SK-N-SH (cell line): ENCODE data around the gene NPDC1. TPM values are rescaled to one million over a fixed set of nuclear protein-coding genes. Genes with fewer than 3 reads are reported as not detected.

Source experiments
- CTCF ChIA-PET: fragments of 300-600, 350-600 bp; formaldehyde crosslinking; extraction: SDS; loops from one replicate; lab custom pipeline; 2021; lab: Yijun Ruan, JAX
- POLR2A ChIA-PET: fragments of 350-600 bp; sonication (Branson Sonifier 250); formaldehyde crosslinking; extraction: SDS; loops from one replicate; lab custom pipeline; 2020; ENCODE audit warnings: antibody characterized with exemption, inconsistent platforms; lab: Yijun Ruan, JAX
- DNase-seq: peaks from one replicate; pipeline ENCODE4 v3.0.0; 2012
- H2AFZ ChIP-seq: fragments of 200-600 bp; sonication (generic); 2 replicates; pipeline ENCODE4 v1.8.1; 2016; ENCODE audit warnings: antibody characterized with exemption, mild to moderate bottlenecking, low read depth
- H3F3A ChIP-seq: fragments of 200-600 bp; sonication (generic); replicated peaks from 2 replicates; pipeline ENCODE3; 2016; ENCODE audit warnings: antibody characterized with exemption, mild to moderate bottlenecking; ENCODE audit not compliant: insufficient read depth
- H3K27ac ChIP-seq, 2 experiments: fragments of 200-500 bp in 1 of 2; fragments of 200-600 bp in 1 of 2; sonication (Bioruptor generic) in 1 of 2; sonication (generic), shearing (Covaris generic) in 1 of 2; 2 replicates each; pipeline versions ENCODE4 v1.5.1 to v1.6.1; 2014 to 2016; ENCODE audit warnings: low read depth in 2 of 2, inconsistent platforms in 1 of 2, low read length in 1 of 2, mild to moderate bottlenecking in 1 of 2, mixed read lengths in 1 of 2
- H3K27me3 ChIP-seq: fragments of 200-600 bp; sonication (generic), shearing (Covaris generic); 2 replicates; pipeline ENCODE4 v1.6.1; 2016; ENCODE audit warnings: mixed run types; ENCODE audit not compliant: insufficient read depth
- H3K36me3 ChIP-seq, 2 experiments: fragments of 200-500 bp in 1 of 2; fragments of 200-600 bp in 1 of 2; sonication (Bioruptor generic) in 1 of 2; sonication (generic) in 1 of 2; replicated peaks in 1 of 2; 2 replicates each; pipeline versions ENCODE3 to v1.5.1; 2014 to 2016; ENCODE audit warnings: low read length in 1 of 2, mild to moderate bottlenecking in 1 of 2; ENCODE audit not compliant: insufficient read depth in 2 of 2, control insufficient read depth in 1 of 2
- H3K4me1 ChIP-seq, 2 experiments: fragments of 200-500 bp in 1 of 2; fragments of 200-600 bp in 1 of 2; sonication (Bioruptor generic) in 1 of 2; sonication (generic), shearing (Covaris generic) in 1 of 2; 2 replicates each; pipeline versions ENCODE4 v1.5.1 to v1.6.1; 2014 to 2016; ENCODE audit warnings: low read depth in 1 of 2, low read length in 1 of 2, mixed run types in 1 of 2; ENCODE audit not compliant: insufficient read depth in 2 of 2, control insufficient read depth in 1 of 2
- H3K4me2 ChIP-seq: fragments of 200-600 bp; sonication (generic), shearing (Covaris generic); 2 replicates; pipeline ENCODE4 v1.6.1; 2017; ENCODE audit warnings: mixed run types
- H3K4me3 ChIP-seq, 2 experiments: fragments of 200-500 bp in 1 of 2; fragments of 200-600 bp in 1 of 2; sonication (Bioruptor generic) in 1 of 2; sonication (generic), shearing (Covaris generic) in 1 of 2; 2 replicates each; pipeline versions ENCODE4 v1.5.1 to v1.8.1; 2014 to 2016; ENCODE audit warnings: low read depth in 2 of 2, inconsistent platforms in 1 of 2, low read length in 1 of 2, mild to moderate bottlenecking in 1 of 2, mixed read lengths in 1 of 2, moderate library complexity in 1 of 2
- H3K79me2 ChIP-seq: fragments of 200-600 bp; sonication (generic); 2 replicates; pipeline ENCODE4 v1.8.1; 2017; ENCODE audit warnings: mild to moderate bottlenecking; ENCODE audit not compliant: insufficient read depth
- H3K9ac ChIP-seq: fragments of 200-600 bp; sonication (generic); 2 replicates; pipeline ENCODE4 v1.6.1; 2017; ENCODE audit warnings: mixed run types
- H3K9me2 ChIP-seq: fragments of 200-600 bp; sonication (generic); 2 replicates; pipeline ENCODE4 v1.6.1; 2017; ENCODE audit warnings: mixed run types
- H3K9me3 ChIP-seq: fragments of 200-600 bp; sonication (generic); 2 replicates; pipeline ENCODE4 v1.6.1; 2017; ENCODE audit warnings: mixed run types, mild to moderate bottlenecking, moderate library complexity
- H4K20me1 ChIP-seq: fragments of 200-600 bp; sonication (generic); 2 replicates; pipeline ENCODE4 v1.6.1; 2017; ENCODE audit warnings: mild to moderate bottlenecking, mixed run types; ENCODE audit not compliant: insufficient read depth
- ELF1 ChIP-seq: IDR thresholded peaks from 2 replicates; pipeline ENCODE4 v1.4.0; 2012
- FOXM1 ChIP-seq: IDR thresholded peaks from 2 replicates; pipeline ENCODE4 v1.4.0; 2012; ENCODE audit warnings: low read depth, mild to moderate bottlenecking
- GATA2 ChIP-seq: sonication (generic); formaldehyde crosslinking; IDR thresholded peaks from 2 replicates; pipeline ENCODE4 v1.5.0; 2020; ENCODE audit warnings: mild to moderate bottlenecking, missing genetic modification reagents
- MEF2A ChIP-seq: IDR thresholded peaks from 2 replicates; pipeline ENCODE4 v1.4.0; 2012; ENCODE audit warnings: low read depth, borderline replicate concordance
- POLR2AphosphoS5 ChIP-seq: IDR thresholded peaks from 2 replicates; pipeline ENCODE4 v1.6.1; 2012; ENCODE audit warnings: low read depth, low read length
- RAD21 ChIP-seq: IDR thresholded peaks from 2 replicates; pipeline ENCODE4 v1.6.1; 2012; ENCODE audit warnings: mild to moderate bottlenecking, low read length
- RCOR1 ChIP-seq: fragments of 150-350 bp; IDR thresholded peaks from 2 replicates; pipeline ENCODE4 v1.6.1; 2017; ENCODE audit warnings: antibody characterized with exemption, low read length
- RFX5 ChIP-seq: IDR thresholded peaks from 2 replicates; pipeline ENCODE4 v1.6.1; 2012; ENCODE audit warnings: mild to moderate bottlenecking, improper control_type of control experiment, low read length
- TAF1 ChIP-seq: IDR thresholded peaks from 2 replicates; pipeline ENCODE4 v1.6.1; 2012; ENCODE audit warnings: low read depth, mild to moderate bottlenecking, low read length, moderate library complexity, borderline replicate concordance
- TCF12 ChIP-seq: IDR thresholded peaks from 2 replicates; pipeline ENCODE4 v1.4.0; 2012
- WGBS: methylation state at CpG from one replicate; pipeline ENCODE4 v1.1.6; 2017; ENCODE audit warnings: low lambda C conversion rate; 5-methylcytosine and 5-hydroxymethylcytosine counted together
- polyA plus RNA-seq, 3 experiments: library from polyadenylated mRNA; depleted of rRNA; stranded (reverse); fragments of >200 nt; gene quantifications; 2 replicates each; pipeline ENCODE4 v1.2.3, GENCODE V29; 2012
- TF ChIP-seq, protein P1 (sequence below): fragments of 150-350 bp; IDR thresholded peaks from 2 replicates; pipeline ENCODE4 v1.6.1; 2016; ENCODE audit warnings: mild to moderate bottlenecking, low read depth, low read length

NPDC1 gene
- polyA plus RNA-seq, 1 of the 3 experiments (the other 2 are of a cell fraction): 48.1 TPM

DNA sequence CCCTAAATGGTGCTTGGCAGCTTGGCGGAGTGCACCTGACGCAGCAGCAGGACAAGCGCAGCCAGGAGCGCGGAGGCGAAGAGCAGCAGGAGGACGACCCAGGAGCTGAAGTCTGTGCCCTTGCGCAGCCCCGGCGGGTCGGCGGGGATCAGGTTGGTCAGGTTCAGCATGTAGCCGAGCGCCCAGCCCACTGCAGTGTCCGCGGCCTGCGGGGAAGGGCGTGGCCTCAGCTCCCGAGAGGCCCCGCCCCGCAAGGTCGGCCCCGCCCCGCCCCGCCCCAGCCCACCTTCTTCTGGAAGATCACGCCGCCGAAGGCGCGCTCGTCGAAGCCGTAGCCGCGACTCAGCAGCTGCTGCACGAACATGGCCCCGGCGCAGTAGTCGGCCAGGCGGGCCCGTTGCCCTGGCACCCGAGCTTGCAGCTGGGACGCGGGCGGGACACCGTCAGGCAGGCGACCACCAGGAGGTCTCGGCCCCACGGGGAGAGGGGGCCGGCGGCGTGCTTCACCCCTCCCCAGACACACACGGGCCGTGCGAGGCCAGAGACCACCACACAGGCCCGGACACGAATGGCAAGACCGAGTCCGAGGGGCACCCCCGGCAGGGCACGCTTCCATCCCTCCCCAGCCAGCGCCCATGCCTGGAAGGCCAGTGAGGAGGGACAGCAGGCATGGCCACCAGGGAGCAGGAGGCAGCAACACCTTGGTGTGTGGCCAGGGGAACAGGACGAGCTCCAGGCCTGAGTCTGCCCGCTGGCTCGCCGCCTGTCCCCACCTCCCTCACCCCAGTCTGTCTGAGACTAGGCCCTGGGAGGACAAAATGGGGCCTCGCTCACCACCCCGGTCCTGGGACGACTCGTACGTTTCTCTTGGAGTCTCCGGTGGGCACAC, 2.9 kb upstream of the NPDC1 start:
- WGBS: 53% methylated on average over 14 of the region's 72 CpGs
- POLR2A ChIA-PET: no interaction called here
- Histone ChIP-seq H3K27me3 (0 out of 2 replicates have a peak, but pooled peaks cover 5% of the 10 kb centered on the region), H3K79me2 (no peaks in the 10 kb centered on the region), H3K4me1 (peaks cover 8 to 21% of the 10 kb centered on the region in 2 experiments; a peak in 2 of 4 replicates), H3K9me3 (no peaks in the 10 kb centered on the region), H3K9ac (no peak overlapping the region), H3F3A (peaks cover 3% of the 10 kb centered on the region), H3K4me2 (no peak overlapping the region), H3K9me2 (no peaks in the 10 kb centered on the region), H3K36me3 (no peaks in the 10 kb centered on the region), H4K20me1 (peaks cover 17% of the 10 kb centered on the region), H3K4me3 (no peak overlapping the region), H3K27ac (no peak overlapping the region), H2AFZ (no peak overlapping the region)
- CTCF ChIA-PET: interaction anchor here (0.6 to 19.8 kb wide), 29 partner anchors 8 to 262 kb away, joined by 3 to 803 read pairs (median 4); partner anchors contain the start of genes ABCA2, FUT7, LCN12 and MAN1B1
- TF ChIP-seq ELF1 (no peak), POLR2AphosphoS5 (no peak), TCF12 (no peak), RCOR1 (no peak), GATA2 (CRISPR knock-in tag) (no peak), RFX5 (no peak)
- peak; percentile 68 for DNase-seq

DNA sequence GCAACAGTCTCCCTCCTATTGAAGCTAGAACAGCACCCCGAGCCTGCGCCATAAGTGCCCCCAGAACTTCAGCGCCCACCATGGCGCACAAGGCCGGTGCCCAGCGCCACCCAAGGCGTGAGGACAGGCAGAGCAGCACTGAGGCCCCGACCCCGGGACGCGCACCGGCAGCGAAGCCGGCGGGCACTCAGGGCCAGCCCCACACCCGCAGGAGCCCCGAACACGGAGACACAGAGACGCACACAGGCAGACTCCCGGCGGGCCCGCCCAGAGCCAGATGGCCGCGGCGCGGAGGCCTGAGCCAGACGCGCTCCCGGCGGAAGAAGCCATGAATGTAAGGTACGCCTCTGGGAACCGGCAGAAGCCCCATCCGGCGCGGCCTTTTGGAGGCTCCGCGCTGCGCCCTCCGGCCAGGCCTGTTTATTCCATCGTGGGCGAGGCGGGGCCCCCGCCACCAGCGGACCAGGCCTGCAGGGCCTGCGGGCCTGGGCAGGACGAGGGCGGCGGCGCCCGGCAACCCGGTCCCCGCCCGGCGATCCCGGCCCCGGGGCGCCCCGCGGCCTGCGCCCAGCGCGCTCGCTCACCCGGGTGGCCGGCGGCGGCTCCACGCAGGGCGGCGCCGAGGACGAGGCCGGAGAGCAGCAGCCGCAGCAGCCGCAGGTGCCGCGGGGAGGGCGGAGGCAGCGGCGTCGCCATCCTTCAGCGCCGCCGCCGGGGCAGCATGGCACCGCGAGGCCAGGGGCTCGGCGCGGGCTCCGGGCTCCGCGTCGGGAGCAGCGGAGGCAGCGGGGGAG, 486 bp downstream of the NPDC1 start:
- Histone ChIP-seq H3K36me3 (peaks cover 0 to 4% of the 10 kb centered on the region in 2 experiments), H4K20me1 (peaks cover 26% of the 10 kb centered on the region), H3F3A (peaks cover 3% of the 10 kb centered on the region), H3K4me2 (peak overlapping the region; percentile 96), H3K4me1 (peaks cover 11 to 25% of the 10 kb centered on the region in 2 experiments; a peak in 2 of 4 replicates), H3K9me2 (no peaks in the 10 kb centered on the region), H2AFZ (peak overlapping the region; percentile 84; the same call in 1 of the 2 replicates), H3K27me3 (0 out of 2 replicates have a peak, but pooled peaks cover 5% of the 10 kb centered on the region), H3K9ac (peak overlapping the region; percentile 41), H3K79me2 (no peaks in the 10 kb centered on the region), H3K4me3 (peak overlapping the region; percentile 62 to 73), H3K27ac (peak overlapping the region in 1 of 2 experiments; percentile 78; a peak in 2 of 4 replicates), H3K9me3 (no peaks in the 10 kb centered on the region)
- ChIA-PET POLR2A (interaction anchor here (0.6 kb wide), 1 partner anchor 208 kb away, joined by 3 read pairs; no protein-coding TSS in a partner anchor), CTCF (interaction anchor here (0.7 to 19.8 kb wide), 16 partner anchors 10 to 258 kb away, joined by 3 to 803 read pairs (median 4); partner anchors contain the start of genes ABCA2, C8G, FBXW5 and FUT7)
- TF ChIP-seq TAF1 (no peak), RAD21 (no peak), FOXM1 (no peak), MEF2A (no peak)
- TF ChIP-seq, protein P1, sequence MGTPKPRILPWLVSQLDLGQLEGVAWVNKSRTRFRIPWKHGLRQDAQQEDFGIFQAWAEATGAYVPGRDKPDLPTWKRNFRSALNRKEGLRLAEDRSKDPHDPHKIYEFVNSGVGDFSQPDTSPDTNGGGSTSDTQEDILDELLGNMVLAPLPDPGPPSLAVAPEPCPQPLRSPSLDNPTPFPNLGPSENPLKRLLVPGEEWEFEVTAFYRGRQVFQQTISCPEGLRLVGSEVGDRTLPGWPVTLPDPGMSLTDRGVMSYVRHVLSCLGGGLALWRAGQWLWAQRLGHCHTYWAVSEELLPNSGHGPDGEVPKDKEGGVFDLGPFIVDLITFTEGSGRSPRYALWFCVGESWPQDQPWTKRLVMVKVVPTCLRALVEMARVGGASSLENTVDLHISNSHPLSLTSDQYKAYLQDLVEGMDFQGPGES: no peak
- 0% methylated on average over 18 of the region's 96 CpGs for WGBS
- DNase-seq: peak; percentile 81
